ENCODE measurements around the gene IGF2. TPM values are rescaled to one million over a fixed set of nuclear protein-coding genes. Genes with fewer than 3 reads are reported as not detected.

The IGF2 gene
- total RNA-seq, 1 experiment from 2014 or later = 0.60 TPM

GRCh38 chr11:2091786-2092463 is 47.3 kb downstream of the IGF2 start:
- no peak for DNase-seq (ENCODE audit: low spot score)

GRCh38 chr11:2091112-2091746 is 48.0 kb downstream of the IGF2 start:
- no peak for DNase-seq (ENCODE audit: low spot score)

GRCh38 chr11:2090172-2091111 is 48.7 kb downstream of the IGF2 start:
- DNase-seq (ENCODE audit: low spot score) = no peak

GRCh38 chr11:2089536-2090165 is 49.5 kb downstream of the IGF2 start:
- DNase-seq (ENCODE audit: low spot score) = peak; percentile 64

- no peak for DNase-seq (ENCODE audit: low spot score)
These were observed 50.2 kb downstream of the IGF2 start for GRCh38 chr11:2088746-2089535.

GRCh38 chr11:2088284-2088683 is 50.9 kb downstream of the IGF2 start:
- no peak for DNase-seq (ENCODE audit: low spot score)

GRCh38 chr11:2086239-2087040 is 52.7 kb downstream of the IGF2 start:
- DNase-seq (ENCODE audit: low spot score) = no peak

GRCh38 chr11:2085251-2086066 is 53.7 kb downstream of the IGF2 start:
- no peak for DNase-seq (ENCODE audit: low spot score)

GRCh38 chr11:2084721-2085120 is 54.5 kb downstream of the IGF2 start:
- DNase-seq (ENCODE audit: low spot score) = no peak

Other genes starting within 250 kb of the IGF2 start
- gene PRR33, start 247.5 kb downstream of the IGF2 start, total RNA-seq (2014; rRNA removed; shearing (Covaris generic)) = not detected in 2 replicates
- gene TNNT3, start 219.7 kb downstream of the IGF2 start, total RNA-seq (2014; rRNA removed; shearing (Covaris generic)) = not detected in 2 replicates
- 271 and 398 TPM in 2 replicates for gene MRPL23, start 192.1 kb downstream of the IGF2 start, total RNA-seq (2014; rRNA removed; shearing (Covaris generic))
- 0.23 and 2.9 TPM in 2 replicates for gene H19, start 141.5 kb downstream of the IGF2 start, total RNA-seq (2014; rRNA removed; shearing (Covaris generic))
- not detected in 2 replicates for gene INS, start 21.8 kb upstream of the IGF2 start, total RNA-seq (2014; rRNA removed; shearing (Covaris generic))
- not detected in 2 replicates for gene TH, start 32.4 kb upstream of the IGF2 start, total RNA-seq (2014; rRNA removed; shearing (Covaris generic))
- gene ASCL2, start 131.2 kb upstream of the IGF2 start, total RNA-seq (2014; rRNA removed; shearing (Covaris generic)) = not detected in 2 replicates
- gene C11orf21, start 162.5 kb upstream of the IGF2 start, total RNA-seq (2014; rRNA removed; shearing (Covaris generic)) = 0.10 and 1.5 TPM in 2 replicates
- 0.81 and 4.0 TPM in 2 replicates for gene TSPAN32, start 162.6 kb upstream of the IGF2 start, total RNA-seq (2014; rRNA removed; shearing (Covaris generic))
- gene CD81, start 237.9 kb upstream of the IGF2 start, total RNA-seq (2014; rRNA removed; shearing (Covaris generic)) = 135 and 154 TPM in 2 replicates